ENCODE data around the gene GPR183.
"Not testable (repeated sequence)": the region's sequence is repeated elsewhere in the genome, so short reads cannot be mapped to it uniquely, and the experiment has no call there.

Gene GPR183

DNA sequence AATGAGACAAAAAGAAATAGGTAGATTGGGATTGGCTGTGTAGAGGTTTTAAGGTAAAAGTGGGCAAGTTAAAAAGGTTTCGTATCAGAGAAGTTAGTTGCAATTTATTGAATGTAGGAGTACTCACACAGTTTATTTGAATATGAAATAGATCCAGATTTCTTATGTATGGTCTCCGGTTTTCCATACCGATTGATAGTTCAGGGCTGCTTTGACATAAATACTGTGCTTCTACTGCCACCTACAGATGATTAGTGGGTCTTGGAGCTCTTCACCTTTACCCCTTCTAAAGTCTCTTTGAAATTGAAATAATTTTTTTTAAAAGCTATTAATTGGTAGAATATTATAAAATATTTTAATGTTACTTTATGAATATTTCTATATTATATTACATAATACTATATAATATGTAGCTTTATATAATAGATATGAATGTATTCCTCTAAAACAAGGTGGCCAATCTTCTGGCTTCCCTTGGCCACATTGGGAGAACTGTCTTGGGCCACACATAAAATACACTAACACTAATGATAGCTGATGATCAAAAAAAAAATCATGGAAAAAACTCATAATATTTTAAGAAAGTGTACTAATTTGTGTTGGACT, 41.3 kb downstream of the GPR183 start:
- DNase-seq, result no peak

GRCh38 chr13:99265162-99265800, 41.9 kb downstream of the GPR183 start:
- no peak for DNase-seq

GRCh38 chr13:99264051-99264450, 43.1 kb downstream of the GPR183 start:
- no peak for DNase-seq

DNA sequence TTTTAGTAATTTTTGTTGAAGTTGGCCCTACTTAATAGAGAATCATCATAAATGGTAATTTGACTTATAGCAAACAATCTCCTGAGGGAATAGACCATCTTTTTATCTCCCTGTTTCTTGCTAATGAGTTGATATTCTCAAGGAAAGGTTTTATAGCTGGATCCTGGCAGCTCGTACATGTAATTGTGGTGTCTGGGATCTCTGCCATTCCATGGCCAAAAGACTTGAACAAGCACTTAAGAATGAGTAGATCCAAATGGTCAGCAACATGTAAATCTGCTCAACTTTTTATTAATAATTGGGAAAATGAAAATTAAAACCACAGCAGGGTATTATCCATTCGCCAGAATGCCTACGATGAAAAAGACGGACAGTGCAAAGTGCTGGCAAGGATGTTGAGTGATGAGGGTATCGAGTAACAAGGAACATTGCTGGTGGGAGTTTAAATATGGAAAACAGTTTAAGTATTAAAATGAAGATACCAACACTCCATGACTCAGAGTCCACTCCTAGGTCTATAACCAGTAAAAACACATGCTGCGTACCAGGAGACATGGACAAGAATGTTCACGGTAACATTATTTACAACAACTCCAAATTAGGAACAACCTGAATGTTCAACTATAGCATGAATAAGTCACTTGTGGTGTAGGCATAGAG, 43.9 kb downstream of the GPR183 start:
- DNase-seq, result no peak

DNA sequence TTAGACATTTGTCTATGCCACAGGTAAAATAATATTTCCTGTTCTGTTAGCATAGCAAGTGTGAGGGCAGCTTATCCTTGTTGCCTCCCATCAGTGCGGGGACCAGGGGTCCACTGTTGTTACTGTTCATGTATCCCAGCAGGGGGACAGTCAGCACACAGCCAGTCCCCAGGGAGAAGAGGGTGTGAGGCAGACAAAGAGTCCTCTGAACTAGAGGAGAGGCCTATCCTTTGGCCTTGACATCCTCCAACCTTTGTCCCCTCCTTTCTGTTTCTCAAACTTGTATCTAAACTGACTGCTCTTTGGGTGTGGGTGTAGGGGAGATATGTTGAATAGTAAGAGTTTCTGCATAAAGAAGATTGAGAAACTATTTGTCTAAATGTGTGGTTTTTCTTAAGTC, 46.1 kb downstream of the GPR183 start:
- DNase-seq, result no peak

DNA sequence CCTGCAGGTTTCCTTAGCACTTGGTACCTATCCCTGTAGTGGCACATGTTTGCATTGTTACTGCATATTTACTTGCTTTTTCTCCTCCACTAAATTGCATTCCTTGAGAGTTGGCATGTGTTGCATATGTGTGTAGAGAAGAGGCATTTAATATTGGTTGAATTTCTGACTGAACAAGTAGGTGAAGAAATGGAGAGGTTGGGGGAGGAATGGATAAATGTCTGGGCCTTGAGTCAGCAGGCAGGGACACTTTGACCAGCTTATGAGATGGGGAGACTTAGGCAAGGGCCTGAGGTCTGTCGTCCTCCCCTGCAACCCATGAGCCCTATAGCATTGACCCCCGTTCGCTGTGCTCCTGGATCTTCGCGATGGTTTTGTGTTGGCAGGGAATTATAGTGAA, 47.0 kb downstream of the GPR183 start:
- no peak for DNase-seq

DNA sequence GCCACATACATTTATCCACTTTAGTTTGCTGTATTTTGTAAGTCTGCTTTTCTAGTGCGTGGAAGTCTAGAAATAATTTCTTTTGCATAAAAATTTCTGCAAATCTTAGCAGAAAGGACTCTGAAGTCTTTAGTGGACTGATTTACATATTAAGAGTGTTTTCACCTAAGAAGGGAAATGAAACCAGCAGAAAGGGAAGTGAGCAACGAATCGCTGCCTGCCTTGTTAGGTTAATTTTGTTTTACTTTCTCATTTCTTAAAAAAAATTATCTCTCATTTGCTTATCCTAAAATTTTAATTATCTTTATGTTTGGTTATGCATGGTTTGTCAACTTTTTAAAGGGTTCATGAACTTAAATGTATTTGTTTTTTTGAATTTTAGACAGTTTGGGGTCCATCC, 48.3 kb downstream of the GPR183 start:
- no peak for DNase-seq

DNA sequence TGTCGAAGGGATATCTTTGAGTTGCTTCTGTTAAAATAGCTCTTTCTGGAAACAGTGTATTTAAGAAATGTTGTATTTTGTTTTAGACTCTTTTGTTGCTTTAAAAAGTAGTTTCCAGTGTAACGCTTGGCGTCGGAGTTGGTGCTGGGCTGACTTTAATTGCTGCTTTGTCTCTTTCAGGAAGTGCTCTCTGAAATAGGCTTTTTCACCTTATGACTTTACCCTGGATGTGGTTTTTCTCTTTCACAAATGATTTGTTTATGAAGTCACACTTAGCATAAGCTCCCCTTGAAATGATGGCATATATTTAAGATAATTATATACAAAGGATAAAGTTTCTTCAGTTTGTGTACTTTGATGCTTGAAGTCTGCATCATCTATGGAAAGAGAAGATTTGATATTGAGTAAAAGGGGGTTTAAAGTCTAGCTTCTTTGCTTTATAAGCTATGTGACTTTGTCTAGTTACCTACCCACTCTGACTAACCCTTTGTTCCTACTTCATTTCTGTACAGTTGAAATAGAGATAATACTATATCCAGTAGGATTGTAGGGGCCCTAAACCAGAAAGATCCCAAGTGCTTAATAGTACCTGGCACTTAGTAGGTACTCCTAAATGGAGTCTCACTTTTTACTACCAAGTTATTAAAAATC, 48.9 kb downstream of the GPR183 start, which contains the start of gene GPR18:
Gene GPR18, minus strand, starts transcription at position 170 of the 651 bp plus-strand sequence. CDS start 2,507 bp downstream, outside the sequence.
- no peak for DNase-seq

DNA sequence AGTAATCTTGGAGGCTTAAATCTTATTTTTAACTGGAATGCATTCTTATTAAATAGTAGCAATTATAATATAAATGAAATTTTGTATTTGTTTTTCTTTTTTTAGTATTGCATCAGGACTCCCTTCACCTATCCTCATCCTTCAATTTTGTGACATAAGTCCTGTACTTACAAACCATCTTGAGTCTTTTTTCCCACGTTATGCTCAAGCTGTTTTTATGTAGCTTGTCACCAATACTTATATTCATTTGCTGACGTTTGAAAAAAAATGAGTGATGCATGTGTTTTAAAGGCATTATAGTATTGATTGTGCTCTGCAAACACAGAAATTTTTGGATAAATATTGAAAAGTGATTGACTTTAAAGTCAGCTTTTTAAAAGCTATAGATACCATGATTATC, 49.9 kb downstream of the GPR183 start:
- no peak for DNase-seq

- no peak for DNase-seq
Measured at GRCh38 chr13:99256709-99257108, 50.5 kb downstream of the GPR183 start.

DNA sequence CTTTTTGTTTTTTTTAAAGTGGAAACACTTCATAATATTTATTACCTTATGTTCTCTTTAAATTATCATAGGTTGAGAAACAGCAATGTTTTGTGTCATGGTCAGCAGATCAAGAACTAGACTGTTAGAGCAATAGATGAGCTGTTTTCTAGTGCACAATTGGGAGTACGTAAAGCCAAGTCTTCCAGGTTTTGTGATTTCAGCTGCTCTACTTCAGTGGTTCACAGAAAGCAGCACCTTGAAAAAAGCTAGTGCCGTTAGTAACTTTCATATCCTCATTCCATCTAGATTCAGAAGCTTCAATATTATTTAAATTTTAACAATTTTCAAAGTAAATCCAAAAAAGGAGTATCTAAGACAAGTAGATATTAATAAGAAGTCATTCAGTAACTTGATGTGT, 50.9 kb downstream of the GPR183 start:
- DNase-seq, result no peak

GRCh38 chr13:99255271-99255670, 51.9 kb downstream of the GPR183 start:
- DNase-seq, result no peak

DNA sequence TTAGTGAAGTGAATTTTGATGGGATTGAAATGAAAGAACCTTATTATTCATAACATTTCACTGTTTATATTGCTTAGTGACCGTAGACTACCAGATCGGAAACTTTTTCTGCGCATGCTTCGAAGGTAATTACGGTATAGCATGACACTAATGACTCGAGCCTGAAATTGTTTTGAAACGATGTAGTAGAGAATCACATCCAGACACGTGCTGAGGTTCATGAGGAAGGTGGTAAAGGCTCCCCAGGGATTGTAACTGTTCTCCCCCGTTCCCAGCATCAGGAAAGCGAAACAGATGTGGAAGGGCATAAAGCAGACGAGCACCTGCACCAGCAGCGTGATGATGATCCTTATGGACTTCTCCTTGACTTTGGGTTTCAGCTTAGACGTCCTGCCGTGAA, 52.4 kb downstream of the GPR183 start:
- DNase-seq, result no peak

GRCh38 chr13:99251921-99252320, 55.3 kb downstream of the GPR183 start:
- DNase-seq, result no peak

DNA sequence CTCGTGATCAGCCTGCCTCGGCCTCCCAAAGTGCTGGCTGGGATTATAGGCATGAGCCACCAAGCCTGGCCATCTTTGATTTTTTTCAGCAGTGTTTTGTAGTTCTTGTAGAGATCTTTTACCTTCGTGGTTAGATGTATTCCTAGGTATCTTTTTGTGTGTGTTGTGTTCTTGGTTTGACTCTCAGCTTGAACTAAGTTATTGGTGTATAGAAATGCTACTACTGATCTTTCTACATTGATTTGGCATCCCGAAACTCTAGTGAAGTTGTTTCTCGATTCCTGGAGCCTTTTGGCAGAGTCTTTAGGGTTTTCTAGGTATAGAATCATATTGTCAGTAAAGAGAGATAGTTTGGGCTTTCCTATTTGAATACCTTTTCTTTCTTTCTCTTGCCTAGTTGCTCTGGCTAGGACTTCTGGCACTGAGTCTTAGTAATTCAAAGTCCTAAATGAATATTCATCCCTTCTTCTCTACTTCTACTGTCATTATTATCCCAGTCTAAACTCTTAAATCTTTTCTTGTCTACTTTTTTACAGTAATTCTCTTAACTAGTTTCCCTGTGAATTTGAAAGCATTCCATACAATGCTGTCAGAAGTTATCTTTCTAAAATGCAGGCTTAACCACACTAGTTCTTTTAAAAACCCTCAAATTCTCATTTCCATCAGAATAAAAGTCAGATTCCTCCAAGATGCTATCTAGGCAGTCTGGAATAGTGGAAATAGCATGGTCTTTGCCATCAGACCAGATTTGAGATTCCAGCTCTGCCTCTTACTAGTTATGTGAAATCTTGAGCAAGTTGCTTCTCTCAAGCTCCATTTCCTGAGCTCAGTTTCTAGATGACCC, 56.0 kb downstream of the GPR183 start:
- DNase-seq, result no peak

- not testable (repeated sequence) for DNase-seq
Measured at GRCh38 chr13:99249606-99250005, 57.6 kb downstream of the GPR183 start.

- DNase-seq, result not testable (repeated sequence)
Measured at GRCh38 chr13:99249178-99249577, 58.0 kb downstream of the GPR183 start.

GRCh38 chr13:99246100-99246499, 61.1 kb downstream of the GPR183 start:
- DNase-seq, result no peak
